Neural cell (in vitro differentiated cells): Measurements from ENCODE around the gene SOCS7. TPM values are rescaled to one million over a fixed set of nuclear protein-coding genes. Genes with fewer than 3 reads are reported as not detected.

ENCODE experiments used
- H2AFZ ChIP-seq: fragments of 200-600, 300-800 bp; sonication (generic), shearing (Covaris generic); 2 replicates; pipeline ENCODE4 v1.6.0; 2014; ENCODE audit warnings: low read depth, mild to moderate bottlenecking, antibody characterized with exemption, low read length, moderate library complexity
- H3F3A ChIP-seq: fragments of 200-600 bp; shearing (Covaris generic); 2 replicates; pipeline ENCODE4 v1.6.1; 2016; ENCODE audit warnings: mild to moderate bottlenecking, moderate library complexity, mixed read lengths, antibody characterized with exemption, low read length; ENCODE audit not compliant: insufficient read depth, poor library complexity, severe bottlenecking
- H3K27ac ChIP-seq: fragments of 200-600, 300-800 bp; sonication (generic), shearing (Covaris generic); 2 replicates; pipeline ENCODE4 v1.5.1; 2014; ENCODE audit warnings: mild to moderate bottlenecking, low read length, moderate library complexity
- H3K27me3 ChIP-seq: fragments of 300-800, 200-600 bp; sonication (generic), shearing (Covaris generic); 2 replicates; pipeline ENCODE4 v1.6.0; 2014; ENCODE audit warnings: mild to moderate bottlenecking, low read depth, low read length, moderate library complexity; ENCODE audit not compliant: insufficient read depth
- H3K36me3 ChIP-seq: fragments of 300-800, 200-600 bp; sonication (generic), shearing (Covaris generic); 2 replicates; pipeline ENCODE4 v1.5.1; 2014; ENCODE audit warnings: mild to moderate bottlenecking, antibody characterized with exemption, low read length, moderate library complexity; ENCODE audit not compliant: insufficient read depth
- H3K4me2 ChIP-seq: fragments of 300-800, 200-600 bp; sonication (generic), shearing (Covaris generic); 2 replicates; pipeline ENCODE4 v1.6.0; 2014; ENCODE audit warnings: mild to moderate bottlenecking, low read length
- H3K4me3 ChIP-seq: fragments of 300-800, 200-600 bp; sonication (generic), shearing (Covaris generic); 2 replicates; pipeline ENCODE4 v1.5.1; 2014; ENCODE audit warnings: mild to moderate bottlenecking, low read length, moderate library complexity
- H3K79me2 ChIP-seq: fragments of 200-600 bp; shearing (Covaris generic); replicated peaks from 2 replicates; pipeline ENCODE4 v1.6.0; 2014; ENCODE audit warnings: mild to moderate bottlenecking, low read length, moderate library complexity; ENCODE audit not compliant: insufficient read depth
- H3K9ac ChIP-seq: fragments of 300-800, 200-600 bp; sonication (generic), shearing (Covaris generic); 2 replicates; pipeline ENCODE4 v1.6.1; 2016; ENCODE audit warnings: mild to moderate bottlenecking, low read length, mixed read lengths
- H3K9me2 ChIP-seq: fragments of 200-600 bp; shearing (Covaris generic); 2 replicates; pipeline ENCODE4 v1.6.1; 2016; ENCODE audit warnings: mild to moderate bottlenecking, low read length, mixed read lengths; ENCODE audit not compliant: insufficient read depth
- H3K9me3 ChIP-seq: fragments of 200-600, 300-800 bp; sonication (generic), shearing (Covaris generic); 2 replicates; pipeline ENCODE4 v1.6.1; 2016; ENCODE audit warnings: mild to moderate bottlenecking, mixed run types, low read length, moderate library complexity, mixed read lengths
- H4K20me1 ChIP-seq: fragments of 200-600 bp; shearing (Covaris generic); 2 replicates; pipeline ENCODE4 v1.6.1; 2016; ENCODE audit warnings: mild to moderate bottlenecking, mixed run types; ENCODE audit not compliant: insufficient read depth
- EP300 ChIP-seq: fragments of 450-650 bp; conservative IDR thresholded peaks from 2 replicates; pipeline ENCODE4 v1.6.1; 2014; ENCODE audit warnings: antibody characterized with exemption, mild to moderate bottlenecking, moderate library complexity; ENCODE audit not compliant: poor library complexity, severe bottlenecking
- EZH2 ChIP-seq: fragments of 200-600, 300-800 bp; shearing (Covaris generic), sonication (generic); IDR thresholded peaks from 2 replicates; pipeline ENCODE4 v1.6.1; 2014; ENCODE audit warnings: antibody characterized with exemption, low read length, borderline replicate concordance, mild to moderate bottlenecking; ENCODE audit not compliant: insufficient read depth, poor library complexity, severe bottlenecking
- MXI1 ChIP-seq: fragments of 450-650 bp; conservative IDR thresholded peaks from 2 replicates; pipeline ENCODE4 v1.6.1; 2014; ENCODE audit warnings: antibody characterized with exemption, mild to moderate bottlenecking; ENCODE audit not compliant: poor library complexity, severe bottlenecking
- POLR2AphosphoS5 ChIP-seq: IDR thresholded peaks from 2 replicates; pipeline ENCODE4 v1.6.1; 2012
- SMC3 ChIP-seq: fragments of 450-650 bp; conservative IDR thresholded peaks from 2 replicates; pipeline ENCODE4 v1.6.1; 2014; ENCODE audit warnings: antibody characterized with exemption, mild to moderate bottlenecking, moderate library complexity; ENCODE audit not compliant: poor library complexity
- TAF1 ChIP-seq: IDR thresholded peaks from 2 replicates; pipeline ENCODE4 v1.6.1; 2012; ENCODE audit warnings: low read depth
- polyA plus RNA-seq: library from polyadenylated mRNA; depleted of rRNA; stranded (reverse); fragments of >200 nt; gene quantifications from 2 replicates; pipeline ENCODE4 v1.2.3, GENCODE V29; 2014
- TF ChIP-seq, protein P1 (sequence below): fragments of 450-650 bp; IDR thresholded peaks from 2 replicates; pipeline ENCODE4 v1.5.1; 2014; ENCODE audit warnings: antibody characterized with exemption, mild to moderate bottlenecking, moderate library complexity; ENCODE audit not compliant: poor library complexity, severe bottlenecking
- TF ChIP-seq, protein P2 (sequence below): IDR thresholded peaks from 2 replicates; pipeline ENCODE4 v1.6.1; 2012; ENCODE audit warnings: borderline replicate concordance

Gene SOCS7
- polyA plus RNA-seq, 1 donor from 2014 or later = 23.7 TPM

DNA sequence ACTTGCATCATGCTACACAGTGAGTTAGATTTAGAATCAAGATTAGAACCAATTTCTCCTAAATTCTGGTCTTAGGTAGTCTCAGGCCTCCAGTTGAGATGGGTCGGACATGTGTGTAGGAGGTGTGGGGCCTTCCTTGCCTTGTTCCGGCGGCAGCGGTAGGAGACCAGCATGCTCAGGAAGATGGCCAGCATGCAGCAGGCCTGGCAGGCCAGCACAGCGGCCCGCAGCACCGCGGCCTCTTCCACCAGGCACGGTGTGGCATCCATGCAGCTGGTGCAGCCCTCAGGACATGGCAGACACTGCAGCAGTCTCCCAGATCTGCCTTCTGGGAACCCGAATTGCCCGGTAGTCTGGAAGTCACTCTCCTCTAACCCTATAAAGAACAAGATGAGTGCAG lies 14.8 kb upstream of the SOCS7 start:
- Histone ChIP-seq H3F3A (no peaks in the 10 kb centered on the region), H3K27me3 (no peaks in the 10 kb centered on the region), H3K79me2 (no peaks in the 10 kb centered on the region), H3K36me3 (no peaks in the 10 kb centered on the region), H3K9me3 (no peaks in the 10 kb centered on the region), H3K9me2 (no peaks in the 10 kb centered on the region), H3K9ac (no peak overlapping the region), H3K4me2 (no peak overlapping the region), H3K4me3 (no peak overlapping the region), H3K27ac (no peak overlapping the region), H4K20me1 (no peaks in the 10 kb centered on the region), H2AFZ (no peak overlapping the region)
- TF ChIP-seq MXI1 (no peak), SMC3 (no peak)

DNA sequence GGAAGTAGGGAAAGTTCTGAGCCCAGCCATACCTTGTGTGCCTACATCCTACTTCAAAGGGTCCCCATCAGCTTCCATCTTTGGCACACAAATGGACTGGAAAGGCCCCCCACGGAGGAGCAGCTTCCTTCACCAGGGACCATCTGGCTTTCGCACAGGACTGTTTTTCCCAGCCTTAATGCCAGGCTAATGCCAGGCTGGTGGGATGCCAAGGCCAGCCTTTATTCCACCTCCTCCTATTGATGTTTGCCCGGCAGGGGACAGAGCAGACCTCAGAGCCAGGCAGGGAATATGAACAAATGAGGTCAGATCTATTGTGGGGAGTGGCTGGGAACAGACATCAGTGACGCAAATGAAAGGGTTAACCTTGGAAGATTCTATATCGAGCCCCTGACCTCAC lies 13.6 kb upstream of the SOCS7 start:
- no peaks in the 10 kb centered on the region for H3K27me3 ChIP-seq

DNA sequence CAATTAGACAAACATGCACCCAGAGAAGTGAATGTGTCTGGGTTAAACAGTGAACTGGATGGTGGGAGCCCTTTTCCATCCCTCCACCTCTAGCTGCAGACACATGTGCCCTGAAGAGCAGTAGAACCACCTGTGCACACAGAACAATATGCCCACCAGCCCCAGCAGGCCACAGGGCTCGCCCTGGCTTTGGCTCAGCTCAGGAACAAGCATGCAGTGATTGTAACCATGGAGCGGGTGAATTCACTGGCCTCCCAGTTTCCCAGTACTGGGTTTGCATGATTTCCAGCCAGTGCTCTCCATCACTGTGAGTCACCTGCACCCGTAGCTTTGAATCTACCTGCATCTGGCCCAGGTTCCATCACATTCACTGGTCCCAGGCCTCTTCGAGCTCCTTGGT lies 13.1 kb upstream of the SOCS7 start:
- Histone ChIP-seq H4K20me1 (no peaks in the 10 kb centered on the region), H3K9me2 (no peaks in the 10 kb centered on the region), H3K4me3 (no peak overlapping the region), H3K36me3 (no peaks in the 10 kb centered on the region), H3K9ac (no peak overlapping the region), H3K27me3 (no peaks in the 10 kb centered on the region), H3K79me2 (no peaks in the 10 kb centered on the region), H2AFZ (no peak overlapping the region), H3K27ac (no peak overlapping the region), H3K4me2 (no peak overlapping the region), H3F3A (no peaks in the 10 kb centered on the region), H3K9me3 (no peaks in the 10 kb centered on the region)
- TF ChIP-seq, protein P1, sequence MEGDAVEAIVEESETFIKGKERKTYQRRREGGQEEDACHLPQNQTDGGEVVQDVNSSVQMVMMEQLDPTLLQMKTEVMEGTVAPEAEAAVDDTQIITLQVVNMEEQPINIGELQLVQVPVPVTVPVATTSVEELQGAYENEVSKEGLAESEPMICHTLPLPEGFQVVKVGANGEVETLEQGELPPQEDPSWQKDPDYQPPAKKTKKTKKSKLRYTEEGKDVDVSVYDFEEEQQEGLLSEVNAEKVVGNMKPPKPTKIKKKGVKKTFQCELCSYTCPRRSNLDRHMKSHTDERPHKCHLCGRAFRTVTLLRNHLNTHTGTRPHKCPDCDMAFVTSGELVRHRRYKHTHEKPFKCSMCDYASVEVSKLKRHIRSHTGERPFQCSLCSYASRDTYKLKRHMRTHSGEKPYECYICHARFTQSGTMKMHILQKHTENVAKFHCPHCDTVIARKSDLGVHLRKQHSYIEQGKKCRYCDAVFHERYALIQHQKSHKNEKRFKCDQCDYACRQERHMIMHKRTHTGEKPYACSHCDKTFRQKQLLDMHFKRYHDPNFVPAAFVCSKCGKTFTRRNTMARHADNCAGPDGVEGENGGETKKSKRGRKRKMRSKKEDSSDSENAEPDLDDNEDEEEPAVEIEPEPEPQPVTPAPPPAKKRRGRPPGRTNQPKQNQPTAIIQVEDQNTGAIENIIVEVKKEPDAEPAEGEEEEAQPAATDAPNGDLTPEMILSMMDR = no peak
- TF ChIP-seq TAF1 (no peak), POLR2AphosphoS5 (no peak), EZH2 (no peak), EP300 (no peak)
- TF ChIP-seq, protein P2, sequence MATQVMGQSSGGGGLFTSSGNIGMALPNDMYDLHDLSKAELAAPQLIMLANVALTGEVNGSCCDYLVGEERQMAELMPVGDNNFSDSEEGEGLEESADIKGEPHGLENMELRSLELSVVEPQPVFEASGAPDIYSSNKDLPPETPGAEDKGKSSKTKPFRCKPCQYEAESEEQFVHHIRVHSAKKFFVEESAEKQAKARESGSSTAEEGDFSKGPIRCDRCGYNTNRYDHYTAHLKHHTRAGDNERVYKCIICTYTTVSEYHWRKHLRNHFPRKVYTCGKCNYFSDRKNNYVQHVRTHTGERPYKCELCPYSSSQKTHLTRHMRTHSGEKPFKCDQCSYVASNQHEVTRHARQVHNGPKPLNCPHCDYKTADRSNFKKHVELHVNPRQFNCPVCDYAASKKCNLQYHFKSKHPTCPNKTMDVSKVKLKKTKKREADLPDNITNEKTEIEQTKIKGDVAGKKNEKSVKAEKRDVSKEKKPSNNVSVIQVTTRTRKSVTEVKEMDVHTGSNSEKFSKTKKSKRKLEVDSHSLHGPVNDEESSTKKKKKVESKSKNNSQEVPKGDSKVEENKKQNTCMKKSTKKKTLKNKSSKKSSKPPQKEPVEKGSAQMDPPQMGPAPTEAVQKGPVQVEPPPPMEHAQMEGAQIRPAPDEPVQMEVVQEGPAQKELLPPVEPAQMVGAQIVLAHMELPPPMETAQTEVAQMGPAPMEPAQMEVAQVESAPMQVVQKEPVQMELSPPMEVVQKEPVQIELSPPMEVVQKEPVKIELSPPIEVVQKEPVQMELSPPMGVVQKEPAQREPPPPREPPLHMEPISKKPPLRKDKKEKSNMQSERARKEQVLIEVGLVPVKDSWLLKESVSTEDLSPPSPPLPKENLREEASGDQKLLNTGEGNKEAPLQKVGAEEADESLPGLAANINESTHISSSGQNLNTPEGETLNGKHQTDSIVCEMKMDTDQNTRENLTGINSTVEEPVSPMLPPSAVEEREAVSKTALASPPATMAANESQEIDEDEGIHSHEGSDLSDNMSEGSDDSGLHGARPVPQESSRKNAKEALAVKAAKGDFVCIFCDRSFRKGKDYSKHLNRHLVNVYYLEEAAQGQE = no peak

More for the DNA sequence above, 13.6 kb upstream of the SOCS7 start:
- no peak overlapping the region for H3K4me2 ChIP-seq
- H3K79me2 ChIP-seq = no peaks in the 10 kb centered on the region
- no peak for TF ChIP-seq EP300
- H3K9ac ChIP-seq = no peak overlapping the region
- no peak overlapping the region for H2AFZ ChIP-seq
- no peak overlapping the region for H3K27ac ChIP-seq
- H4K20me1 ChIP-seq = no peaks in the 10 kb centered on the region
- no peaks in the 10 kb centered on the region for H3K36me3 ChIP-seq
- H3K9me2 ChIP-seq = no peaks in the 10 kb centered on the region
- H3K4me3 ChIP-seq = no peak overlapping the region
- H3K9me3 ChIP-seq = no peaks in the 10 kb centered on the region
- no peaks in the 10 kb centered on the region for H3F3A ChIP-seq
